MV-4-11 (cell line): ENCODE results near the gene WDR48.

Source experiments
- DNase-seq: peaks from one replicate; lab custom pipeline; 2025; lab: John Stamatoyannopoulos, UW

WDR48 gene

GRCh38 chr3:39063143-39063542 lies 11.3 kb downstream of the WDR48 start:
- no peak for DNase-seq

GRCh38 chr3:39064646-39065045 lies 12.8 kb downstream of the WDR48 start:
- DNase-seq: no peak

GRCh38 chr3:39065197-39065596 lies 13.4 kb downstream of the WDR48 start:
- peak; percentile 78 for DNase-seq

GRCh38 chr3:39067286-39067685 lies 15.5 kb downstream of the WDR48 start:
- DNase-seq: no peak

GRCh38 chr3:39068556-39068955 lies 16.7 kb downstream of the WDR48 start:
- no peak for DNase-seq

- DNase-seq: peak; percentile 68
Observed at GRCh38 chr3:39075910-39076309, 24.1 kb downstream of the WDR48 start.

GRCh38 chr3:39079530-39079929 lies 27.7 kb downstream of the WDR48 start:
- DNase-seq: no peak

GRCh38 chr3:39080026-39080425 lies 28.2 kb downstream of the WDR48 start:
- no peak for DNase-seq

GRCh38 chr3:39082666-39083313 lies 31.0 kb downstream of the WDR48 start:
- peak; percentile 70 for DNase-seq

GRCh38 chr3:39086144-39086543 lies 34.3 kb downstream of the WDR48 start:
- peak; percentile 60 for DNase-seq

GRCh38 chr3:39088456-39088855 lies 36.6 kb downstream of the WDR48 start:
- DNase-seq: no peak

GRCh38 chr3:39088889-39089288 lies 37.1 kb downstream of the WDR48 start:
- no peak for DNase-seq

GRCh38 chr3:39090922-39091321 lies 39.1 kb downstream of the WDR48 start:
- DNase-seq: no peak

GRCh38 chr3:39094851-39095677 lies 43.2 kb downstream of the WDR48 start:
- no peak for DNase-seq

- no peak for DNase-seq
Observed at GRCh38 chr3:39095778-39096177, 44.0 kb downstream of the WDR48 start.

- no peak for DNase-seq
Observed at GRCh38 chr3:39096775-39097174, 45.0 kb downstream of the WDR48 start.

- DNase-seq: no peak
Observed at GRCh38 chr3:39097716-39098472, 46.1 kb downstream of the WDR48 start.

GRCh38 chr3:39098473-39099000 lies 46.7 kb downstream of the WDR48 start:
- DNase-seq: no peak

GRCh38 chr3:39099242-39099641 lies 47.4 kb downstream of the WDR48 start:
- no peak for DNase-seq

- DNase-seq: no peak
Observed at GRCh38 chr3:39099738-39100499, 48.1 kb downstream of the WDR48 start.

- no peak for DNase-seq
Observed at GRCh38 chr3:39100500-39100886, 48.7 kb downstream of the WDR48 start.
